HG03575 (cell line): ENCODE data around the gene CHTF18.
"Not testable (repeated sequence)": the region's sequence is repeated elsewhere in the genome, so short reads cannot be mapped to it uniquely, and the experiment has no call there.

ENCODE experiments used
- ATAC-seq: cut with Tn5 transposase; IDR thresholded peaks from one replicate; pipeline ENCODE4 v1.9.1; 2021; ENCODE audit not compliant: unreplicated experiment, insufficient number of reproducible peaks, low FRiP score; ENCODE audit errors: extremely low read depth

The CHTF18 gene

DNA sequence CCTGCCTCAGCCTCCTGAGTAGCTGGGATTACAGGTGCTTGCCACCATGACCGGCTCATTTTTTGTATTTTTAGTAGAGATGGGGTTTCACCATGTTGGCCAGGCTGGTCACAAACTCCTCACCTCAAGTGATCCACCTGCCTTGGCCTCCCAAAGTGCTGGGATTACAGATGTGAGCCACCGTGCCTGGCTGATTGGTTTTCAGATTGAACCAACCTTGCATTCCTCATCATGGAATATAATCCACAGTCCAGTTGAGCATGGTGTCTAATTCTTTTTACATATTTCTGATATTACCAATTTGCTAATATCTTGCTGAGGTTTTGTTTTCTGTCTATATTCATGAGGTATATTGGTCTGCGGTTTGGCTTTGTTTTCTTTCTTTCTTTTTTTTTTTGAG, 48.4 kb downstream of the CHTF18 start:
- not testable (repeated sequence) for ATAC-seq

DNA sequence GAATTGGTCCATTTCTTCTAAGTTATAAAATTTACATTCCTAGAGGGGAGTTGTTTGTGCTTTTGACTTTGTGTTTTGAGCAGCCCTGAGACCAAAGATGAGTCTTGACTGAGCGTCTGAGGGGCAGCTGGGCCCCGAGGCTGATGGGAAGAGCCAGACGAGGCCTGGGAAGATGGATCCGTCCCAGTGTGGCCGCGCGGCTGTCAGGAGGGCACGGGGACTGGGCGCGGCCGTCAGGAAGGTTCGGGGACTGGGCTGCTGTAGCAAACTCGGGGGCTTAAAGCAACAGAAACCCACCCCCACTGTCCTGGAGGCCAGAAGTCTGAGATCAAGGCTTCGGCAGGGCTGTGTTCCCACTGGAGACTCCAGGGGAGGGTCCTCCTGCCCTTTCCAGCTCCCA, 50.3 kb downstream of the CHTF18 start:
- ATAC-seq: no peak

DNA sequence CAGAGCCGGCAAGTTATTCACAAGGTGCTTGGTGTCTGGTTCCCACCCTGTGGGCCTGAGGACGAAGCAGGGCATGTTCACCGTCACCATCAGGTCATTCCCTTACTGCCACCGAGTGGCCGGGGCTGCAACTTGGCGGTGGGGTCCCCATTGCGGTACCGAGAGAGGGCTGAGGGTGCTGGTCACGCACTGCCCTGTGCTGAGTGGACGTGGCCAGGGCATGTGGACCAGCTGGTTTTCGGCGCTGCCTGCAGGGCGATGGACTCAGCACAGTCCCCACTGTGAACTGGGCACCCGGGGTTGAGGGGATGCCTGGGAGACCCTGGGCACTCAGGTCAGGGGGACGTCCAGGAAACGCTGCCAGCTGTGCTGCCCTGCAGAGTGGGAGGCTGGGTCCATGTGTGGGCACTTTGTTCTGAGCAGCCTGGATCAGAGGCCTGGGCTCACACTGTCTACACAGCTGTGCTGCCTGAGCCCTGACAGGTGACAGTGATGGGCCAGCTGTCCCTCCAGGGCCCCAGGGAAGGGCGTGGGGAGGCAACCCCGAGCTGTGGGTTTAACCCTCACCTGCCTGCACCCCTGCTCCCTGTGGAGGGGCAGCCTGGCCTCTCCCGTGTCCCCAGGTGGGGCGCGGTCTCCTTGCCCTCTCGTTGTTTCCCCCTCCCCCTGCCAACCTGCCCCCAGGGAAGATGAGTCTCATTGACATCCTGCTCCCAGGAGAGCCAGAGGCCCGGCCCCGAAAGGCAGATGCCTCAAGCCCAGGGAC, 51.4 kb downstream of the CHTF18 start:
- ATAC-seq: no peak

DNA sequence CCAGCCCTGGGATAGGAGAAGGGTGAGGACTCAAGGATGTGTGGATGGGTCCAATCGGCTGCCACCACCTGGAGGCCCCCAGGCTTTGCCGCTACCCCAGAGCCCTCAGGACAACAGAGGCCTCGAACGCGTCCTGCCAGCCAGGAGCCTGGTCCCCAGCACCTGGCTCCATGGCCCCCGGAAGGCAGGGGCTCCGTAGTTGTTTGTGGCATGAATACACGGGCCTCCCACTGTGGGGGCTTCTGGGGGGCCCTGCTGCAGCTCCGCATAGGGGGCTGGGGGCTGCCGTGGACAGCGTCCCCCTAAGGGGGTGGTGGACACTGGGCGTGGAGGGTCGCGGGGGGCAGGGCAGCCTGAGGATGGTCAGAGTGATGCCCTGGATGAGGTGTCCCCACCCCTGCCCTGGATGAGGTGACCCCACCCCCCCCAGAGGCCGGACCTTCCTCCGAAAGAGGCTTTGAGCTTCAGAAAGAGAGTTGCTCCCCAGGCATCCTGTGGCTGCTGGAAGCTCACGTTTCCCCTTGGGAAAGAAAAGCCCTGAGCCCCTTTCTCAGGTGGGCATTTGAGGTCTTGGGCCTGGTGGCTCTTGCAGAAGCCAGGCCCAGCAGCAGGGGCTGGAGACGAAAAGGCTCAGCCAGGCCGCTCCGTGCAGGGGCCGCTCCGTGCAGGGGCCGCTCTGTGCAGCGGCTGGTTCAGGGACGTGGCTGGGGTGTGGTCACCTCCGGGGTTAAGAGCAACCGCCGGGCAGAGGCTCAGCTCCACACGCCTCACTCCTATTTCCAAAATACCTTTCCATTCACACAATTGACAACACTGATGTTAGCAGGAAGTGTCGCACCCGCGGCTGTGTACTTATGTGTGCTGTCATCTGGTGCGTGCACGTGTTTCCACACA, 52.4 kb downstream of the CHTF18 start:
- no peak for ATAC-seq

DNA sequence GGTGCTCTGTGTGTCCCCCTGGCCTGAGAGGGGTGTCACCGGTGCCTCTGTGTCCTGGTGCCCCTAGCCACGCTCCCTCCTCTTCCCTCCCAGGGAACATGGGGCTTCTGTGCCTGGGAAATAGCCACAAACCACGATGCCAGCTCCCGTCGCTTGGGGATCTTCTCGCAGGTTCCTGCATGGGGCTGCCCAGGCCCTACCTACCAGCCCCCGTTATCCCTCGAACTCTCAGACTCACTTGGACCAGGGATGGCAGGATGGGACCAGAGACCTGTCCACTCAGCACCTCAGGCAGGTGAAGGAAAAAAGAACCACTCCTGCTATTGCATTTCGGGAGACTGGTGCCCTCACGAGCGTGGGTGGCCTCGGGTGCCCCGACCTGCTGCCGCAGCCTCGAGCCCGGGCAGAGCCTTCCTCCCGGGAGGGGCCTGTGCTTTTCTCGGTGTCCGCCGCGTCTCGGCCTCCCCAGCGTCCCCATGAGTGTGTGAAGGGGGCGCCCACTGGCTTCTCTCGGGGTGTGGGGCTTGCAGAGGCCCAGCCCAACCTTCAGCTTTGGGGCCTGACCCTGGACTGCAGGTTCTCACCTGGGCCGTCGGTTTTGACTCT, 53.1 kb downstream of the CHTF18 start:
- no peak for ATAC-seq

DNA sequence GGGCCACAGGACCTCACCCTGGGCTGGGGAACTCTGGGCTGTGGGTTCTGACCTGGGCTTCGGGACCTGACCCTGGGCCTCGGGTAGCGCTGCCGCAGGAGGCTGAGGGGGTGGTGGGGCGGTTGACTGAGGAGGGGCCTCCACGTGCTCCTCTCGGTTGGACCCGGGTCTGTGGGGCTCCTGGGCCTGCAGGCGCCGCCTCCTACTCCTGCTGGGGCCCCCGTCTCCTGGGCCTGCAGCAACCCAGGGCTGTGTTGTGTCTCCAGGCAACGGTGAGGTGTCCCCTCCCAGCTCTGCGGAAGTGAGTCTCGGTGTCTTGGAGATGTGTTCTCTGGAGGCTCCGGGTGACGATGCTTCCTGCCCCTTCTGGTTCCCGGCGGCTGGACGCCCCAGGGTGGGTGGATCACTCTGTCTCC, 53.6 kb downstream of the CHTF18 start:
- ATAC-seq: no peak

DNA sequence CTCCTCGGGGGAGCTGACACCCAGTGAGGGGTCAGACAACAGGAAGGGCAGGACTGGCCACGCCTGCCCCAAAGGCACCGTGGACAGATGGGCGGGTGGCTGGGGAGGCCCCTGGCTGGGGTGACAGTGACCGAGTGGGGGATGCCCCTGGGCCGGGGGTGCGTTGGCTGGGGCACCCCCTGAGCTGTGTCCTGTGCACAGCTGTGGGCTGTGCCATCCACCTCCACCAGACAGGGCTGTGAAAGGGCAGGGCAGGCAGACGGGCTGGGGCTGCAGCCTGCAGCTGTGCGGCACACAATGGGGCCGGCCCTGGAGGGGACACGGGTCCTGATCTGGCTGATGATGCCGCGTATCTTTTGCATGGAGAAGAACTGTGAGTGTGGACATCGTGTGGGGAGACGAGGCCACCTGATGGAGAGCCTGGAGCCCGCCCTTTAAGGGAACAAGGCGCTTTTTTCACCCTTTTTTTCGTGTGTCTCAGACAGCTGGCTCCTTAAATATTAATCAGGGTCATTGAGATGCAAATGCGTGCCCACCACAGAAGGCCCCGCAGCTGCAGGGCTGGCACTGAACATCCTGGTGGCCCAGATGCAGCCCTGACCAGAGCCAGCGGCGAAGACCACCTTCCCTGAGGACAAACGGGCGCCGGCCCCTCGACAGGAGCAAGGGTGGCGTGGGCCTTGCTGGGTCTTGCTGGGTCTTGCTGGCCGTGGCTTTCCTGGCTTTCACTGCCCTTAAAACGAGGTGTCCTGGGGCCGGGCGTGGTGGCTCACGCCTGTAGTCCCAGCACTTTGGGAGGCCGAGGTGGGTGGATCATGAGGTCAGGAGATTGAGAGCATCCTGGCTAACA, 54.5 kb downstream of the CHTF18 start:
- ATAC-seq: no peak

DNA sequence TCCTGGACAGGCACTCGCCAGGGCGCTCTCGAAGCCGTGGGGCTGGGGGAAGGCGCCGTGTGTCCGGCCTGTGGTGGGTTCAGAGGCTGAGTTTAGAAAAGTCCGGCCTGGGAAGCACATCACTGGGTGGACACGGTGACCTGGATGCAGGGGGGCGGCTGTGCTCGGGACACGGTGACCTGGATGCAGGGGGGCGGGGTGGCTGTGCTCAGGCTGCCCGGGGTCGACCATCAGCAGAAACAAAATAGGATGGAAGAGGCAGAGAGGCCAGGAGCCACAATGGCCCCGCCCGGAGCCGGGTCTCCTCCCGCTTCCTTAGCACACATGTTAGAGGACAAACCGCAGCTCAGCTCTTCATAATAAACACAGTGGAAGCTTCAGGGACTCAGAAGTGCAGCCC, 55.4 kb downstream of the CHTF18 start:
- no peak for ATAC-seq

DNA sequence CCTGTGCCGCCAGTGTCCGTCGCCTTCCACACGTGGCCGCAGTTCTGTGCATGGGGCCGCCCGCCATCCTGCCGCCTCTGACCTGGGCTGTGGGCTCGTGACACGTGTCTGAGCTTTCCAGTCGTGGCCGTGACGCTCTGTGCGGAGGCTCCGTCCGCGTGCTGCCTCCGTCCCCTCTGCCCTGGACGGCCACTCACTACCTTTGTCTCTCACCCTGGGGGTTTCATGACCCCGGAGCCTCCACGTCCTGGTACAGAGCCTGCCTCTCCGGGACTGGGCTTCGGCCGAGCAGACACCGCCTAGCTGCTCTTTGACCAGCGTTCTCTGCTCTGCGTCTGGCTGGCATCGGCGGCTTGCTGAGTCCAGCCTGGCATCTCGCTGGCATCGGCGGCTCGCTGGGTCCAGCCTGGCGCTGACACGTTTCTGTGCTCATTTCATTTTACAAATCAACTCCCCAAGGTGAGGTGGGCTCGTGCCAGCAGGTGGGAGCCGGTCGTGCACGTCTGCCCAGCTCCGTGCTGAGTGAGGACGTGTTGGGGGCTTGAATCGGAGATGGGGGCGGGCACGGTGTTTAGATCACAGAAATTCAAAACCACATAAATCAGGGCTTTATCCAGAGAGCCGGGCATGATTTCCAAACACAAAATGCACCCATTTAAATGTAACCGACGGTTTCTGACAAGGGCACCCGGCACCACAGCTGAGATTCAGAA, 56.4 kb downstream of the CHTF18 start:
- no peak for ATAC-seq

DNA sequence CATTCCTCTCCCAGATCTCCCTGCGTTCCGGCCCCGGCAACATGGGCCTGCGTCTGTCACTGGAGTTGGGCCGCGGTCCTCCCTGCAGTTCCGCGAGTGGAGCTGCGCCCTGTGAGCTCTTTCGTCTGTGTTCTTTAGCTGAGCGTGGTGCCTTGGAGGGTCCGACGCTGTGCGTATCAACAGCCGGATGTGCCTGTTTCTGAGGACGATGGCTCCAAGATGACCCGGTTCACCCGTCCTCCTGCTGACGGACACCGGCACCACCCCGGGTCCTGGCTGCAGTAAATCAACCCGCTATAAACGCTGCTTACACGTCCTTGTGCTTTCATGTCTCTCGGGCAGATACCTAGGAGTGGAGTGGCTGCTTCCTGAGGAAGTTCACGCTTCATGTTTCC, 56.9 kb downstream of the CHTF18 start:
- no peak for ATAC-seq

DNA sequence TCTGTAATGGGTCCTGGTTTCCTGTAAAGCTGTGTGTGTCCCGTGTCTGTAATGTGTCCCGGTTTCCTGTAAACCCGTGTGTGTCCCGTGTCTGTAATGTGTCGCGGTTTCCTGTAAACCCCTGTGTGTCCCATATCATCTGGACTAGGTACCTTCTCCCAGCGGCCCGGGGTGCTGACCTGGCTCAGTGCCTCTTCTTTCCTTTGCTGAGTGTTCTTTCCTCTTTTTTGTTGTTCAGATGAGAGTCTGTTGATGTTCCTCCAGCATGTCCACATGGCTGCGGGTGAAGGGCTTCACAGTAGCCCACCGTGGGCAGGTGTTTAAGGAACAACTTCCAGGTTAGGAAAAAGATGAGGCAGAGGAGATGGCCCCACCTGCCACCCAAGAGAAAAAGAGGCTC, 58.7 kb downstream of the CHTF18 start:
- ATAC-seq: no peak
